Measurements from ENCODE around the gene PARVB.

The PARVB gene

GRCh38 chr22:44090571-44090905 lies 66.4 kb downstream of the PARVB start:
- DNase-seq: no peak

- DNase-seq: no peak
Observed at GRCh38 chr22:44091021-44091721, 67.1 kb downstream of the PARVB start.

- DNase-seq: no peak
Observed at GRCh38 chr22:44091751-44092150, 67.6 kb downstream of the PARVB start.

GRCh38 chr22:44092636-44093220 lies 68.6 kb downstream of the PARVB start:
- DNase-seq: no peak

GRCh38 chr22:44093791-44094190 lies 69.7 kb downstream of the PARVB start:
- no peak for DNase-seq

GRCh38 chr22:44094751-44095302 lies 70.7 kb downstream of the PARVB start:
- DNase-seq: no peak

GRCh38 chr22:44096736-44097135 lies 72.6 kb downstream of the PARVB start:
- DNase-seq: no peak

GRCh38 chr22:44097263-44098020 lies 73.3 kb downstream of the PARVB start:
- no peak for DNase-seq

- no peak for DNase-seq
Observed at GRCh38 chr22:44098021-44098739, 74.1 kb downstream of the PARVB start.

- DNase-seq: no peak
Observed at GRCh38 chr22:44098966-44099530, 74.9 kb downstream of the PARVB start.

- no peak for DNase-seq
Observed at GRCh38 chr22:44099696-44100095, 75.6 kb downstream of the PARVB start.

- DNase-seq: no peak
Observed at GRCh38 chr22:44100411-44100810, 76.3 kb downstream of the PARVB start.

- DNase-seq: no peak
Observed at GRCh38 chr22:44102121-44102520, 78.0 kb downstream of the PARVB start.

GRCh38 chr22:44102856-44103255 lies 78.8 kb downstream of the PARVB start:
- no peak for DNase-seq

GRCh38 chr22:44103735-44104480 lies 79.8 kb downstream of the PARVB start:
- DNase-seq: no peak

- DNase-seq: no peak
Observed at GRCh38 chr22:44107340-44107739, 83.2 kb downstream of the PARVB start.

- peak; percentile 37 for DNase-seq
Observed at GRCh38 chr22:44108076-44108475, 84.0 kb downstream of the PARVB start.

GRCh38 chr22:44108806-44109385 lies 84.8 kb downstream of the PARVB start:
- no peak for DNase-seq

- DNase-seq: no peak
Observed at GRCh38 chr22:44109416-44109815, 85.3 kb downstream of the PARVB start.

- DNase-seq: peak; percentile 1
Observed at GRCh38 chr22:44110656-44111055, 86.6 kb downstream of the PARVB start.

- no peak for DNase-seq
Observed at GRCh38 chr22:44111562-44112155, 87.6 kb downstream of the PARVB start.

Data from NCI-H524 treated with DMSO at 0.1 percent for 48 hours (cell line).